GM19455 (cell line): ENCODE measurements around the gene GP1BB.

ENCODE experiments used
- ATAC-seq: cut with Tn5 transposase; IDR thresholded peaks from one replicate; pipeline ENCODE4 v1.9.1; 2021; ENCODE audit not compliant: unreplicated experiment

Gene GP1BB

DNA sequence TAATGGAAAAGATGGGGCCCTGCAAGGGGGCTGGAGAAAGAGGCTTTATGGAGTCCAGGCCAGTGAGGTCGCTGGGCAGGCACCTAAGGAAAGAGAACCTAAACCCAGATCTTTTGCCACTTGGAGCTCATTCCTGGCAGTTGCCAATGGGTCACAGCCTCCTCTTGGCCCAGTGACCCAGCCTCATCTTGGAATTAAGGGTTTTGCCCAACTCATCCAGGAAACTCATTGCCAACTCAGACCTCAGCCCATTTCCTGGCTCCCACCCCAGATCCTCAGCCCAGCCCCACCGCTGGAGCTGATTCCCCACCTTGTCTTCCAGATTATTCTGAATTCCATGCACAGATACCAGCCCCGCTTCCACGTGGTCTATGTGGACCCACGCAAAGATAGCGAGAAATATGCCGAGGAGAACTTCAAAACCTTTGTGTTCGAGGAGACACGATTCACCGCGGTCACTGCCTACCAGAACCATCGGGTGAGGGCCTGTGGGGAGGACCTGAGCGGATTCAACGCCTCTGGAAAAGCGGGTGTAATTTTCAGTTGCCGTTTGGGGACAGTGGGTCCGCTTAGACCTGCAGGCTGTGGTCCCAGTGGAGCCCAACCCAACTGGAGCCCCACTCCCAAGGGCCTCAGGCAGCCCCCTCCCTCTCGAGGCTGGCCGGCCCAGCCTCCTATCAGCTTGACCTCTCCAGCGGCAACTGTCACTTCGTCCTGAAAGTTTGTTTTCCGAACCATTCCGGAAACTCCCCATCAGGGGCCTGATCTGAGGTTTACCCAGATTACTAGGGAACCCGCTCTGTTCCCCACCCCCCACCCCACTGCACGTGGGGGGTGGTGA, 41.5 kb downstream of the GP1BB start:
- no peak for ATAC-seq

DNA sequence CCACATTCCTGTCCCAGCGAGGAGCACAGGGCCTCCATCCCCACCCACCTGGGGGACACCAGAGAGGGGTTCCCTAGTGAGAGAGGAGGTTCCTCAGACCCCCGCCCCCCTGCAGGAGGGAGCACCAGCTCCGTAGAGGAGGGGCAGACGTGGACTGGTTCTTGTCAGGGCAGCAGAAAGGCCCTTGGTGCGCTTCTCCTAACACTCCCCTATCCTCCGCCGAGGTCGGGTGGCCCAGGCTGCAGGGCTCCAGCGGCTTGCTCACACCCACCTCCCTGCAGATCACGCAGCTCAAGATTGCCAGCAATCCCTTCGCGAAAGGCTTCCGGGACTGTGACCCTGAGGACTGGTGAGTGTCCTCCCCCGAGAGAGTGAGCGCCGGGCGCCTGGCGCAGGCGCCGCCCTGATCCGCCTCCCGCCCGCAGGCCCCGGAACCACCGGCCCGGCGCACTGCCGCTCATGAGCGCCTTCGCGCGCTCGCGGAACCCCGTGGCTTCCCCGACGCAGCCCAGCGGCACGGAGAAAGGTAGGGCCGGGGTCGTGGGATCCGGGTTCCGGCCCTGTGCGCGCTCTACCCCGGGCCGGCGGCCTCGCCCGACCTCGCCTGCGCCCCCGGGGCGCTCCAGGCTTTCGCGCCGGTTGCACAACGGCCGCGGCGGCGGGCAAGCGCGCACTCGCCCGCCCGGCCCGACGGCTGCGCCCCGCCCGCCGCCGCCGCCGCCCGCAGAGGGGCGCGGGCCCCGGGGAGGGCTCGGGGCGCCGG, 42.3 kb downstream of the GP1BB start:
- ATAC-seq, result no peak

DNA sequence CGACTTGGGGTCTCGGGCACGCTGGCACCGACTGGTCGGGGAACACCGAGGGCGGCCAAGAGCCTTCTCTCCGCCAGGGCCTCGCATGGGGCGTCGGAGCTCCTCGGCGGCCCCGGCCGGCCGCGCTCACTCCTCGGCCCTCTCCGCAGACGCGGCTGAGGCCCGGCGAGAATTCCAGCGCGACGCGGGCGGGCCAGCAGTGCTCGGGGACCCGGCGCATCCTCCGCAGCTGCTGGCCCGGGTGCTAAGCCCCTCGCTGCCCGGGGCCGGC, 42.8 kb downstream of the GP1BB start:
- no peak for ATAC-seq

DNA sequence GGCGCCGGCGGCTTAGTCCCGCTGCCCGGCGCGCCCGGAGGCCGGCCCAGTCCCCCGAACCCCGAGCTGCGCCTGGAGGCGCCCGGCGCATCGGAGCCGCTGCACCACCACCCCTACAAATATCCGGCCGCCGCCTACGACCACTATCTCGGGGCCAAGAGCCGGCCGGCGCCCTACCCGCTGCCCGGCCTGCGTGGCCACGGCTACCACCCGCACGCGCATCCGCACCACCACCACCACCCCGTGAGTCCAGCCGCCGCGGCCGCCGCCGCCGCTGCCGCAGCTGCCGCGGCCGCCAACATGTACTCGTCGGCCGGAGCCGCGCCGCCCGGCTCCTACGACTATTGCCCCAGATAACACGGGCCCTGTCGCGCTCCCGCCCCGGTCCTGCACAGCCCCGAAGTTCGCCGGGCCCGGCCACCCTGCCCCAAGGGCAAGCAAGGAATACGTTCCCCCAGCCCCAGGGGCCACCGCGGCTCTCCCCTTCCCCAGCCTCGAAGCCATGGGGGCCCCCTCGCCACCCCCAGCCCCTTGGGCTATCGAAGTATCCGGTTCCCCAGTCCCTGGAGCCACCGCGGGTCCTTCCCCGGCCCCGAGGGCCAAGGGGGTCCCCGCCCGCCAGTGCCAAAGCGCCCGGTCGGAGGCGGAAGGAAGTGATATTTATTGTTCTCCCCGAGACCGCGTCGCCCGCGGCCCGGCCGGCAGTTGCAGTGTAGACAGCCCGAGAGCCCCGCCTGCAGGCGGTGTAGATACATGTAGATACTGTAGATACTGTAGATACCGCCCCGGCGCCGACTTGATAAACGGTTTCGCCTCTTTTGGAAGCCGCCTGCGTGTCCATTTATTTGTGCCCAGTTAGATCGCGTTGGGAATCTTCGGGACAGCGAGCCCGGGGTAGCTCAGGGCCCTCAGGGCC, 43.4 kb downstream of the GP1BB start:
- ATAC-seq, result no peak

DNA sequence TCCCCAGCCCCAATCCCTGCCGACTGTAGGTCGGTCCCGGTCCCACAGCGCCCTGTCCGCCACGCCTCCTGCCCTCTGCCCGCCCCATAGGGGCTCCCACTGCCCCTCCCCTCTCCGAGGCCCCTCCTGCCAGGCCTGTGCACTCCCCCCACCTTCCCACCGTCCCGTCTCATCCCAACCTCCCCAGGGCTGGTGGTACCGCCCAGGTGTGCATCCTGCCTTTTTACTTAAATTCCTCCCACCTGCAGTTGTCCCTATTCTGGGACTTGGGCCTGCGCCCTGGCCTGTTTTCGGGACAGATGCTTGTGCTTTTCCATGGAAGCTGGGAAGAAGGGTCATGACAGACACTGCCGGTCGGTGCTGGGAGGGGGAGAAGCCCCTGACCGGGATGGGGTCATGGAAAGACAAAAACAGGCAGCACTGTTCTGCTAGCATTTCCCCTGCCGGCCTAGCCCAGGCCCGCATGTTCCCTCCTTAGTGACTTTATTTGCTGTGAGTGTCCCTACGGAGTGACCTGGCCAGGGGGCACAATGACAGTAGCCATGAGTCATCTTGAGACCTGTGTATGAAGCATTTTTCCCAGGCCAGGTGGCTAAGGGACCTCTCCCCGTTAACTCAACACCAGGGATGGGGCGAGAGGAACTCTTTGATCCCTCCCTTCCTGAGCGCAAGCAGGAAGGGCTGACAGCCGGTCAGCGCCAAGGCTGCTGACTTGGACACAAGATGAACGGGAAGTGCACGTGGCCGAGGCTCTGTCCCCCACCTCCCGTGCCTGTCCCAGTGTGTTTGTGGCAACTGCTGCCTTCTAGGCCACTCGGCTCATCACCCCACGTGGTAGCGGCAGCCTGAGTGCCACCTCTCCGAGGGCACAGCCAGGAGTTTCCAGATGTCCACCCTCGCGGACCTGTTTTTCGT, 44.3 kb downstream of the GP1BB start:
- no peak for ATAC-seq

DNA sequence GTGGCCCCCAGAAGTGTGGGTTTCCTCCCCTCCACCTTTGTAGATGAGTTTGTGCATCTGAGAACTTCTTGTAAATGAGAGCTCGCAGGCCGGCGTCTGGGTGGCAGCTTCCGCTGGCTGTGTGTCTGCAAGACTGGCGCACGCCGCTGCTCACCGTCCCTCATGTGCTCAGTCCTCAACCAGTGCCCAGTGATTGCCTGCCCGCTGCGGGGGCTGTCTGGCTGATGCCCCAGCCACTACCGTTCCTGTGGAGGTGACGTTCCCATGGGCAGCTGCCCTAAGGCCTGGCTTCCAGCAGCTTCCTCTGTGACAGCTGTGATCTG, 46.0 kb downstream of the GP1BB start:
- ATAC-seq, result no peak

DNA sequence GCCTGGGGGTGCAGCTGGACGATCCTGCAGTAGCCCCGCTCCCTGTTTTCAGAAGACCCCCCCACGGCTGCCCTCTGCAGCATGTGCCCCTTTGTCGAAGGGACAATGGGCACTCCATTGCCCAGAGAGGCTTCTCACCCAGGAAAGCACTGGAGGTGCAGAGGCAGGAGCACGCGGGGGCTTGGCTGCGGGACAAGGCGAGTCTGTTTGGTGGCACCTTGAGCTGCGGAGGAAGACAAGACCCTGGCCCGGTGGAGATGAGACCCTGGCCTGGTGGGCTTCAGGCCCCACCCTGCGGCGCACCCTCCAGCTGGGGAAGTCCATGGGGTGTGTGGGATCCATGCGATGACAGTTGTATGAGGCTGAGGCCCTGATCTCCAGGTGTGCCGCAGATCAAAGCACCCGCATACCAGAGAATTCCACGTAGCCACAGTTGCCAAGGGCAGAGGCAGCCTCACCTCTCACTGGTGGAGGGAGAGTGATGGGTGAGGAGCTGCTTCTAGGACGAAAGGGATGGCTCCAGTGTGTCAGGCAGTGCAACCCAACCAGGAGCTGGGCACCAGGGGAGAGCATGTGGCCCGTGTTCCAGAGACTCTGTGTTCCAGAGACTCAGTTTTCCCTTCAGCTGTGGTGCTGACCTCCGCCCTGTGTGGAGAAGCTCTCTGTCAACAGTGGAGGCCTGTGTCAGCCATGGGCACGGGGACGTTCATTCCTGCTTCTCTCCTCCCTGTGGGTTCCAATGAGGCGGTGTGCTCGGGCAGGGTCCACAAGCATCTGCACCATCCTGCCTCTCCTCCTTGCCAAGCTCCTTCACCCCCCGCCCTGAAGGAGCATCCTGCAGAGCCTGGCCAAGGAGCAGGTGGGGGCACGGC, 47.2 kb downstream of the GP1BB start:
- ATAC-seq, result no peak

DNA sequence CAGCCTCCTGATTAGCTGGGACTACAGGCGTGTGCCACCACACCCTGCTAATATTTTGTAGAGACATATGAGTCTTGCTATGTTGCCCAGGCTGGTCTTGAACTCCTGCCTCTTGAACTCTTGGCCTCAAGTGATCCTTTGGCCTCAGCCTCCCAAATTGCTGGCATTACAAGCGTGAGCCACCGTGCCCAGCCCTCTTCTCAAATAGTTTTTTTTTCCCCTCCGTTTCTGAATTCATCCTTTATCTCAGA, 49.0 kb downstream of the GP1BB start:
- no peak for ATAC-seq

DNA sequence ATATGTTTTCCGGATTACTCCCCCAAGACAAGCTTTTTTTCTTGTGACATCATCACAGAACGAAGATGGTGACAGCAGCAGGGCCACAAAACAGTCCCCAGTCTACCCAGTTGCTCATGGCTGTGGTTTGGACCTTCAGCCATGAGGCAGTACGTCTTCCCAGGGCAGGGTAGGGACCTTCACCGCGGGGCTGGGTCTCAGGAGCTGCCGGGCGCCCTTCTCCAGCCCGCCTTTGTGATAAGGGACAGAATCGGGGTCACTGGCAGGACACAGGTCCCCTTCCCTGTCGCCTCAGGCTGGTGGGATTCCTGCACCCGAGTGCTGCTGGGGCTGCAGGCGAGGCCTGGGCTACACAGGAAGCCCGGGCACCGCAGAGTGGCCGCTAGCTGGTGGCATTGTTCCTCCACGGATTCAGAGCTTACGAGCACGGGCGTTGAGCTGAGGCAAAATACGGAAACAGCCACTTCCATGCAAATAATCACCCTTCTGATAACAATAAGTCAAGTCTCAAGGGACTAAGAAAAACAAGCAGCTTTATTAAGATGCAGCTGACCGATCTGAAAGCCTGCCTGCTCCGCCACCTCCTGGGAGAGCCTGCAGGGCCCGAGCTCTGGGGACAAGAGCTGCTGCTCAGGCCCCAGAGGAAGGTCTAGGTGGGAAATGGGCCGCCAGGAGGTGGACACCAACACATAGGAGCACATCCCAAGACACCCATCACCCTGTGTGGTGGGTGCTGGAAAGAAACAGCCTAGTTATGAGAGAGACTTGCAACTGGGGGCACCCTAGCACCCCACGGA, 49.5 kb downstream of the GP1BB start:
- no peak for ATAC-seq

DNA sequence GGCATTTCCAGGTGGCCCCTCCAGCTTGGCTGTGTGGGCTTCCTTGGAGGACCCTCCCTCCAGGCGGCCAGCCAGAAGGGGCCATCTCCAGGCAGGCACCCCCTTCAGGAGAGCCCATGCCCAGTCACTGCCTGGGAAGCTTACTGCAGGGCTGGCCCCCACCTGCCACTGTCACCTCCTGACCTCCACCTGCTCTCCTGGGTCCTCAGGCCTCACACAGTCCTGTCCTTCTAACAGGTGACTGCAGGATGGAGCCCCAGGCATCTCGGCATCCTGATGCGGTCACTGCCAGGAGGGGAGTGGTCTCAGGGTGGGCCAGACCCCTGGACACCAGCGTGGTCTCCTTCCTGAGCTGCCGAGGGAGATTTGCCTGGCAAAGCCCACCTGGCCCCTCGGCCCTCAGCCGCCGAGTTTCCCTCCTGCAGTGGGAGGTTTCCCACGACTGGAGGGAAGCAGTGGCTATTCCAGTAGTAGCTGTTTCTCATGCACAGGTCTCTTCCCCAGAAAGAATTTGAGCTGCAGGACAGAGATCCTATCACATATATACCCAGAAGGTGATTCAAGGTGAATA, 50.2 kb downstream of the GP1BB start:
- ATAC-seq, result no peak
